GM13976 (cell line): ENCODE results near the gene GRIN2A.

Source experiments
- DNase-seq: peaks from one replicate; pipeline ENCODE4 v3.0.0; 2012; ENCODE audit warnings: low spot score
- CTCF ChIP-seq: IDR thresholded peaks from 2 replicates; pipeline ENCODE4 v1.5.1; 2012; ENCODE audit warnings: borderline replicate concordance, mild to moderate bottlenecking; ENCODE audit not compliant: insufficient read depth; ENCODE audit errors: extremely low read depth, missing control alignments, control extremely low read depth
- in situ Hi-C: fragments of 300-500 bp; cut with MboI; formaldehyde crosslinking; loops from one replicate; pipeline ENCODE4 v1.12.0; 2022; ENCODE audit warnings: low sequenced_read_pairs, mixed read lengths, inconsistent platforms; ENCODE audit not compliant: unreplicated experiment

Gene GRIN2A

GRCh38 chr16:9996221-9996620 is 186.0 kb downstream of the GRIN2A start:
- in situ Hi-C loops, result no loop called here
- TF ChIP-seq CTCF, result no peak
- DNase-seq, result no peak

GRCh38 chr16:9992441-9992840 is 189.8 kb downstream of the GRIN2A start:
- no peak for DNase-seq
- in situ Hi-C loops, result no loop called here
- TF ChIP-seq CTCF, result no peak

GRCh38 chr16:9980981-9981380 is 201.2 kb downstream of the GRIN2A start:
- no peak for TF ChIP-seq CTCF
- in situ Hi-C loops, result no loop called here
- DNase-seq, result no peak

- in situ Hi-C loops, result no loop called here
- no peak for TF ChIP-seq CTCF
- no peak for DNase-seq
Observed at GRCh38 chr16:9978160-9978725, 204.0 kb downstream of the GRIN2A start.

GRCh38 chr16:9977333-9977897 is 204.8 kb downstream of the GRIN2A start:
- in situ Hi-C loops, result no loop called here
- no peak for DNase-seq
- TF ChIP-seq CTCF, result no peak

- in situ Hi-C loops, result no loop called here
- DNase-seq, result no peak
- no peak for TF ChIP-seq CTCF
Observed at GRCh38 chr16:9976601-9977000, 205.6 kb downstream of the GRIN2A start.

- TF ChIP-seq CTCF, result no peak
- in situ Hi-C loops, result no loop called here
- no peak for DNase-seq
Observed at GRCh38 chr16:9971907-9972306, 210.3 kb downstream of the GRIN2A start.
